A549 (cell line): Measurements from ENCODE around the gene CNGA1. TPM values are rescaled to one million over a fixed set of nuclear protein-coding genes. Genes with fewer than 3 reads are reported as not detected.

Experiments
- ATAC-seq, 2 experiments: fragments of 200-7000 bp in 1 of 2; fragments of >200 bp in 1 of 2; cut with Nextera tagmentation in 1 of 2; cut with Tn5 transposase in 1 of 2; 3 replicates each; pipeline versions ENCODE4 v1.8.0 to v1.9.1; 2018 to 2020; ENCODE audit warnings: mild to moderate bottlenecking in 1 of 2, moderate library complexity in 1 of 2
- CTCF ChIA-PET: fragments of 300-600 bp; sonication (Branson Sonifier 250); formaldehyde crosslinking; extraction: SDS; loops from one replicate; lab custom pipeline; 2021; ENCODE audit warnings: antibody characterized with exemption, inconsistent platforms; lab: Yijun Ruan, JAX
- POLR2A ChIA-PET: fragments of 350-600 bp; formaldehyde crosslinking; extraction: SDS; loops from one replicate; lab custom pipeline; 2021; ENCODE audit warnings: antibody characterized with exemption, inconsistent platforms; lab: Yijun Ruan, JAX
- DNase-seq, 2 experiments: peaks; one replicate each; pipeline versions ENCODE4 v3.0.0 to v3.0.0-alpha.2; 2011 to 2016; ENCODE audit warnings: low read depth in 1 of 2, low spot score in 1 of 2
- FAIRE-seq: peaks from 2 replicates; lab custom pipeline; 2011; peaks lifted over from hg19 to GRCh38; lab: Jason Lieb, UNC
- H3K27ac ChIP-seq, 2 experiments: fragments of >200 bp; sonication (Bioruptor Twin); formaldehyde crosslinking; 3 replicates each; pipeline ENCODE4 v1.5.1; 2016 to 2017
- H3K4me1 ChIP-seq: fragments of >200 bp; sonication (Bioruptor Twin); formaldehyde crosslinking; 3 replicates; pipeline ENCODE4 v1.6.1; 2016
- H3K4me2 ChIP-seq: fragments of >200 bp; sonication (Bioruptor Twin); formaldehyde crosslinking; 3 replicates; pipeline ENCODE4 v1.6.1; 2016
- H3K4me3 ChIP-seq: fragments of >200 bp; sonication (Bioruptor Twin); formaldehyde crosslinking; 3 replicates; pipeline ENCODE4 v1.5.1; 2016
- H3K9me3 ChIP-seq: fragments of >200 bp; sonication (Bioruptor Twin); formaldehyde crosslinking; 3 replicates; pipeline ENCODE4 v1.6.1; 2016
- CBX2 ChIP-seq: fragments of 200-600 bp; sonication (generic); IDR thresholded peaks from 2 replicates; pipeline ENCODE4 v1.6.1; 2016; ENCODE audit warnings: low read depth, mild to moderate bottlenecking, borderline replicate concordance
- CHD2 ChIP-seq: fragments of 150-350 bp; IDR thresholded peaks from 2 replicates; pipeline ENCODE4 v1.6.1; 2014; ENCODE audit warnings: low read length; ENCODE audit not compliant: partially characterized antibody
- FOSL2 ChIP-seq, 2 experiments: fragments of 450-650 bp in 1 of 2; fragments of >200 bp in 1 of 2; sonication (Bioruptor Twin) in 1 of 2; formaldehyde crosslinking; IDR thresholded peaks; 2 replicates each; pipeline versions ENCODE4 v1.5.0 to v1.6.1; 2016 to 2020; ENCODE audit warnings: mild to moderate bottlenecking in 1 of 2, moderate library complexity in 1 of 2
- HDAC2 ChIP-seq: fragments of 200-600 bp; sonication (generic); IDR thresholded peaks from 2 replicates; pipeline ENCODE4 v1.6.1; 2016
- HMGXB4 ChIP-seq: fragments of 250-450 bp; sonication (Bioruptor Pico); IDR thresholded peaks from 2 replicates; pipeline ENCODE4 v1.5.0; 2021; ENCODE audit warnings: mild to moderate bottlenecking, moderate library complexity, borderline replicate concordance
- HOXB13 ChIP-seq: fragments of 250-450 bp; sonication (Bioruptor Pico); IDR thresholded peaks from 2 replicates; pipeline ENCODE4 v1.5.0; 2020; ENCODE audit warnings: low read depth, mild to moderate bottlenecking, moderate library complexity
- KDM1A ChIP-seq: fragments of 200-600 bp; sonication (generic); IDR thresholded peaks from 2 replicates; pipeline ENCODE4 v1.6.1; 2016; ENCODE audit warnings: low read depth, mild to moderate bottlenecking
- MAFK ChIP-seq: fragments of 450-650 bp; IDR thresholded peaks from 2 replicates; pipeline ENCODE4 v1.6.1; 2014; ENCODE audit not compliant: partially characterized antibody
- MAZ ChIP-seq: fragments of 150-350 bp; IDR thresholded peaks from 2 replicates; pipeline ENCODE4 v1.6.1; 2014; ENCODE audit warnings: antibody characterized with exemption, low read depth, low read length, borderline replicate concordance
- NPAS2 ChIP-seq: fragments of 250-450 bp; sonication (Bioruptor Pico); IDR thresholded peaks from 2 replicates; pipeline ENCODE4 v1.8.0; 2022; ENCODE audit warnings: mild to moderate bottlenecking, moderate library complexity, borderline replicate concordance
- PHF8 ChIP-seq: fragments of 200-600 bp; sonication (generic); IDR thresholded peaks from 2 replicates; pipeline ENCODE4 v1.6.1; 2016; ENCODE audit warnings: low read depth, mild to moderate bottlenecking, antibody characterized with exemption, moderate library complexity, borderline replicate concordance
- RCOR1 ChIP-seq: fragments of 150-350 bp; IDR thresholded peaks from 2 replicates; pipeline ENCODE4 v1.6.1; 2014; ENCODE audit warnings: antibody characterized with exemption, low read length, low read depth
- SMC3 ChIP-seq: fragments of >200 bp; sonication (Bioruptor Twin); formaldehyde crosslinking; IDR thresholded peaks from 3 replicates; pipeline ENCODE4 v1.6.1; 2018; ENCODE audit warnings: inconsistent platforms
- WGBS: methylation state at CpG from one replicate; pipeline ENCODE4 v1.1.6; 2017; ENCODE audit errors: missing lambda C conversion rate; 5-methylcytosine and 5-hydroxymethylcytosine counted together
- polyA plus RNA-seq, 4 experiments: library from polyadenylated mRNA; depleted of rRNA in 3 of 4; stranded (reverse); fragments of >200 nt; fragmentation: RNase III in 1 of 4; extraction: RNeasy Plus Mini Kit Qiagen cat#74134 plus additional on column Dnase treatment in 1 of 4; gene quantifications; 2 replicates in 3 of 4; 3 replicates in 1 of 4; pipeline ENCODE4 v1.2.3, GENCODE V29; 2011 to 2017
- TF ChIP-seq, protein P1 (sequence below): fragments of 150-350 bp; IDR thresholded peaks from 2 replicates; pipeline ENCODE4 v1.6.1; 2014; ENCODE audit warnings: low read depth, mild to moderate bottlenecking, low read length
- TF ChIP-seq, protein P2 (sequence below): fragments of 450-650 bp; IDR thresholded peaks from 2 replicates; pipeline ENCODE4 v1.6.1; 2014; ENCODE audit warnings: antibody characterized with exemption
- TF ChIP-seq, protein P3 (sequence below): IDR thresholded peaks from 2 replicates; pipeline ENCODE4 v1.6.1; 2012
- TF ChIP-seq, protein P4 (sequence below): fragments of >200 bp; sonication (Bioruptor Twin); formaldehyde crosslinking; IDR thresholded peaks from 3 replicates; pipeline ENCODE4 v1.6.1; 2016
- TF ChIP-seq, protein P5 (sequence below): IDR thresholded peaks from 2 replicates; pipeline ENCODE4 v1.6.1; 2012; ENCODE audit warnings: low read depth, borderline replicate concordance
- TF ChIP-seq, protein P6 (sequence below): fragments of >200 bp; sonication (Bioruptor Twin); formaldehyde crosslinking; IDR thresholded peaks from 3 replicates; pipeline ENCODE4 v1.5.1; 2016

Gene CNGA1
- polyA plus RNA-seq, 2 of the 4 experiments (the other 2 are of a cell fraction) = 0.12 TPM; not detected in 1

DNA sequence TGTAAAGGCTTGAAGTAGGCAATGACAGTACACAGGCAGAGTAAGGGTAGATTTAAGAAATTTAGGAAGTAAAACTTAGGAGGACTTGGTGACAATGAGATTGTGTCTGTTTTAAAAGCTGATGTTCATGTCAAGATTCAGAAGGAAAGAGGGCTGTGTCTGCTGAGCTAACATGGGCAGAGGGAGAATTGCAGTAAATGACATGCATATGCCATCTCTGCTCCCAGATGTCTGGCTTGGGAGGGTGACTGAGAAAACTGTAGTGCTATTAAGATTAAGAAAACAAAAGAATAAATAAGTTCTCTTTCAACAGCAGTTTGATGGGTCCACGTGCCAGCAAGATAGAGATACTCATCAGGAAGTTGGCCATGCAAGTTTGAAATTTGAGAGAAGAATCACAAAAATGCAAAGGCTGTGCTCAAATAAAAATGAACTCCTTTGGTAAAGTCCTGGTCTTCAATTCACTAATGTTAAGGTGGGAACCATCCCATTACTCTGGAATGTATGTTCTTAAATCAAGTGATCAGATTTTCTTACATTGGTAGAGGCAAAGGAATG is 109.3 kb downstream of the CNGA1 start:
- POLR2A ChIA-PET = no interaction called here
- H3K4me2 ChIP-seq = no peak overlapping the region
- WGBS = 0% methylated on average over 1 of the region's 1 CpG
- CTCF ChIA-PET = interaction anchor here (1.1 kb wide), 1 partner anchor 9 kb away, joined by 3 read pairs; no protein-coding TSS in a partner anchor
- H3K9me3 ChIP-seq = no peaks in the 10 kb centered on the region
- DNase-seq (no peak), ATAC-seq (no peak), FAIRE-seq (no peak)
- no peak for TF ChIP-seq HOXB13 (CRISPR knock-in tag)
- no peaks in the 10 kb centered on the region for H3K4me1 ChIP-seq
- H3K27ac ChIP-seq = no peak overlapping the region
- no peak overlapping the region for H3K4me3 ChIP-seq

- TF ChIP-seq, protein P1, sequence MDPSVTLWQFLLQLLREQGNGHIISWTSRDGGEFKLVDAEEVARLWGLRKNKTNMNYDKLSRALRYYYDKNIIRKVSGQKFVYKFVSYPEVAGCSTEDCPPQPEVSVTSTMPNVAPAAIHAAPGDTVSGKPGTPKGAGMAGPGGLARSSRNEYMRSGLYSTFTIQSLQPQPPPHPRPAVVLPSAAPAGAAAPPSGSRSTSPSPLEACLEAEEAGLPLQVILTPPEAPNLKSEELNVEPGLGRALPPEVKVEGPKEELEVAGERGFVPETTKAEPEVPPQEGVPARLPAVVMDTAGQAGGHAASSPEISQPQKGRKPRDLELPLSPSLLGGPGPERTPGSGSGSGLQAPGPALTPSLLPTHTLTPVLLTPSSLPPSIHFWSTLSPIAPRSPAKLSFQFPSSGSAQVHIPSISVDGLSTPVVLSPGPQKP = no peak
- TF ChIP-seq SMC3 (no peak), PHF8 (no peak), CBX2 (no peak), CHD2 (no peak), KDM1A (no peak), MAFK (no peak), MAZ (no peak), NPAS2 (no peak), FOSL2 (IDR thresholded peaks at IDR 0.05) (no peak), FOSL2 (CRISPR knock-in tag; IDR thresholded peaks at IDR 0.05) (no peak), HMGXB4 (no peak), HDAC2 (no peak), RCOR1 (no peak)
- TF ChIP-seq, protein P2, sequence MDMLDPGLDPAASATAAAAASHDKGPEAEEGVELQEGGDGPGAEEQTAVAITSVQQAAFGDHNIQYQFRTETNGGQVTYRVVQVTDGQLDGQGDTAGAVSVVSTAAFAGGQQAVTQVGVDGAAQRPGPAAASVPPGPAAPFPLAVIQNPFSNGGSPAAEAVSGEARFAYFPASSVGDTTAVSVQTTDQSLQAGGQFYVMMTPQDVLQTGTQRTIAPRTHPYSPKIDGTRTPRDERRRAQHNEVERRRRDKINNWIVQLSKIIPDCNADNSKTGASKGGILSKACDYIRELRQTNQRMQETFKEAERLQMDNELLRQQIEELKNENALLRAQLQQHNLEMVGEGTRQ = no peak
- TF ChIP-seq, protein P3, sequence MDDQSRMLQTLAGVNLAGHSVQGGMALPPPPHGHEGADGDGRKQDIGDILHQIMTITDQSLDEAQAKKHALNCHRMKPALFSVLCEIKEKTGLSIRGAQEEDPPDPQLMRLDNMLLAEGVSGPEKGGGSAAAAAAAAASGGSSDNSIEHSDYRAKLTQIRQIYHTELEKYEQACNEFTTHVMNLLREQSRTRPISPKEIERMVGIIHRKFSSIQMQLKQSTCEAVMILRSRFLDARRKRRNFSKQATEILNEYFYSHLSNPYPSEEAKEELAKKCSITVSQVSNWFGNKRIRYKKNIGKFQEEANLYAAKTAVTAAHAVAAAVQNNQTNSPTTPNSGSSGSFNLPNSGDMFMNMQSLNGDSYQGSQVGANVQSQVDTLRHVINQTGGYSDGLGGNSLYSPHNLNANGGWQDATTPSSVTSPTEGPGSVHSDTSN = no peak
- TF ChIP-seq, protein P4, sequence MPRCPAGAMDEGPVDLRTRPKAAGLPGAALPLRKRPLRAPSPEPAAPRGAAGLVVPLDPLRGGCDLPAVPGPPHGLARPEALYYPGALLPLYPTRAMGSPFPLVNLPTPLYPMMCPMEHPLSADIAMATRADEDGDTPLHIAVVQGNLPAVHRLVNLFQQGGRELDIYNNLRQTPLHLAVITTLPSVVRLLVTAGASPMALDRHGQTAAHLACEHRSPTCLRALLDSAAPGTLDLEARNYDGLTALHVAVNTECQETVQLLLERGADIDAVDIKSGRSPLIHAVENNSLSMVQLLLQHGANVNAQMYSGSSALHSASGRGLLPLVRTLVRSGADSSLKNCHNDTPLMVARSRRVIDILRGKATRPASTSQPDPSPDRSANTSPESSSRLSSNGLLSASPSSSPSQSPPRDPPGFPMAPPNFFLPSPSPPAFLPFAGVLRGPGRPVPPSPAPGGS = no peak
- TF ChIP-seq, protein P5, sequence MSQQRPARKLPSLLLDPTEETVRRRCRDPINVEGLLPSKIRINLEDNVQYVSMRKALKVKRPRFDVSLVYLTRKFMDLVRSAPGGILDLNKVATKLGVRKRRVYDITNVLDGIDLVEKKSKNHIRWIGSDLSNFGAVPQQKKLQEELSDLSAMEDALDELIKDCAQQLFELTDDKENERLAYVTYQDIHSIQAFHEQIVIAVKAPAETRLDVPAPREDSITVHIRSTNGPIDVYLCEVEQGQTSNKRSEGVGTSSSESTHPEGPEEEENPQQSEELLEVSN = no peak
- TF ChIP-seq, protein P6, sequence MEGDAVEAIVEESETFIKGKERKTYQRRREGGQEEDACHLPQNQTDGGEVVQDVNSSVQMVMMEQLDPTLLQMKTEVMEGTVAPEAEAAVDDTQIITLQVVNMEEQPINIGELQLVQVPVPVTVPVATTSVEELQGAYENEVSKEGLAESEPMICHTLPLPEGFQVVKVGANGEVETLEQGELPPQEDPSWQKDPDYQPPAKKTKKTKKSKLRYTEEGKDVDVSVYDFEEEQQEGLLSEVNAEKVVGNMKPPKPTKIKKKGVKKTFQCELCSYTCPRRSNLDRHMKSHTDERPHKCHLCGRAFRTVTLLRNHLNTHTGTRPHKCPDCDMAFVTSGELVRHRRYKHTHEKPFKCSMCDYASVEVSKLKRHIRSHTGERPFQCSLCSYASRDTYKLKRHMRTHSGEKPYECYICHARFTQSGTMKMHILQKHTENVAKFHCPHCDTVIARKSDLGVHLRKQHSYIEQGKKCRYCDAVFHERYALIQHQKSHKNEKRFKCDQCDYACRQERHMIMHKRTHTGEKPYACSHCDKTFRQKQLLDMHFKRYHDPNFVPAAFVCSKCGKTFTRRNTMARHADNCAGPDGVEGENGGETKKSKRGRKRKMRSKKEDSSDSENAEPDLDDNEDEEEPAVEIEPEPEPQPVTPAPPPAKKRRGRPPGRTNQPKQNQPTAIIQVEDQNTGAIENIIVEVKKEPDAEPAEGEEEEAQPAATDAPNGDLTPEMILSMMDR = no peak
- ChIA-PET CTCF (interaction anchor here (0.7 to 1.2 kb wide), 2 partner anchors 25 to 272 kb away, joined by 4 read pairs; no protein-coding TSS in a partner anchor), POLR2A (no interaction called here)
- FAIRE-seq (no peak), ATAC-seq (no peak), DNase-seq (no peak)
- H3K9me3 ChIP-seq = no peaks in the 10 kb centered on the region
- H3K27ac ChIP-seq = no peak overlapping the region
- H3K4me3 ChIP-seq = no peak overlapping the region
- no peaks in the 10 kb centered on the region for H3K4me1 ChIP-seq
- WGBS = 62% methylated on average over 1 of the region's 1 CpG
- H3K4me2 ChIP-seq = no peak overlapping the region
Measured at GRCh38 chr4:47899639-47900038, 116.8 kb downstream of the CNGA1 start.
